Mesendoderm (in vitro differentiated cells): ENCODE results near the gene PRKAR2A.

ENCODE experiments used
- DNase-seq: peaks from one replicate; pipeline ENCODE4 v3.0.0; 2013
- H2AK5ac ChIP-seq: 2 replicates; pipeline ENCODE4 v1.6.1; 2013; ENCODE audit warnings: low read length, inconsistent platforms
- H2BK120ac ChIP-seq: 2 replicates; pipeline ENCODE4 v1.6.1; 2013; ENCODE audit warnings: low read depth, mild to moderate bottlenecking, low read length, moderate library complexity, mixed read lengths
- H2BK15ac ChIP-seq: replicated peaks from 2 replicates; pipeline ENCODE4 v1.6.1; 2013; ENCODE audit warnings: low read depth, mild to moderate bottlenecking, moderate library complexity
- H2BK5ac ChIP-seq: 2 replicates; pipeline ENCODE4 v1.6.1; 2013; ENCODE audit warnings: low read length, inconsistent platforms
- H3K18ac ChIP-seq: 2 replicates; pipeline ENCODE4 v1.6.1; 2013; ENCODE audit warnings: mild to moderate bottlenecking, low read length, mixed read lengths
- H3K23ac ChIP-seq: one replicate; pipeline ENCODE4 v1.6.1; 2013; ENCODE audit warnings: low read length
- H3K27ac ChIP-seq: 2 replicates; pipeline ENCODE4 v1.5.1; 2013; ENCODE audit warnings: low read depth, mild to moderate bottlenecking, inconsistent platforms, low read length, moderate library complexity
- H3K27me3 ChIP-seq: 2 replicates; pipeline ENCODE4 v1.6.1; 2013; ENCODE audit warnings: low read length, control low read depth, mild to moderate bottlenecking, inconsistent platforms; ENCODE audit not compliant: insufficient read depth, poor library complexity
- H3K36me3 ChIP-seq: 2 replicates; pipeline ENCODE4 v1.6.1; 2013; ENCODE audit warnings: low read length, inconsistent platforms; ENCODE audit not compliant: control insufficient read depth, insufficient read depth
- H3K4ac ChIP-seq: one replicate; pipeline ENCODE4 v1.6.1; 2013; ENCODE audit warnings: low read depth, mild to moderate bottlenecking, low read length, moderate library complexity
- H3K4me1 ChIP-seq: 2 replicates; pipeline ENCODE4 v1.6.1; 2013; ENCODE audit warnings: low read depth, low read length, inconsistent platforms; ENCODE audit not compliant: control insufficient read depth
- H3K4me2 ChIP-seq: 2 replicates; pipeline ENCODE4 v1.6.1; 2013; ENCODE audit warnings: low read length
- H3K4me3 ChIP-seq: 2 replicates; pipeline ENCODE4 v1.5.1; 2013; ENCODE audit warnings: mild to moderate bottlenecking, low read length
- H3K56ac ChIP-seq: one replicate; pipeline ENCODE4 v1.6.1; 2013; ENCODE audit warnings: low read length
- H3K79me1 ChIP-seq: 2 replicates; pipeline ENCODE4 v1.6.1; 2013; ENCODE audit warnings: low read length, inconsistent platforms
- H3K79me2 ChIP-seq: 2 replicates; pipeline ENCODE4 v1.6.1; 2013; ENCODE audit warnings: mild to moderate bottlenecking, low read length; ENCODE audit not compliant: control insufficient read depth, insufficient read depth
- H3K9ac ChIP-seq: 2 replicates; pipeline ENCODE4 v1.6.1; 2013; ENCODE audit warnings: low read length, inconsistent platforms
- H4K5ac ChIP-seq: one replicate; pipeline ENCODE4 v1.6.1; 2013; ENCODE audit warnings: low read length
- H4K8ac ChIP-seq: one replicate; pipeline ENCODE4 v1.6.1; 2013; ENCODE audit warnings: low read depth, mild to moderate bottlenecking, control low read depth, low read length, moderate library complexity
- WGBS: extraction: QIAGEN DNeasy Blood & Tissue Kit; methylation state at CpG from one replicate; pipeline ENCODE4 v1.1.7; 2013; ENCODE audit warnings: low lambda C conversion rate, missing lambda C conversion rate; ENCODE audit not compliant: insufficient coverage; ENCODE audit errors: extremely low coverage; 5-methylcytosine and 5-hydroxymethylcytosine counted together

PRKAR2A gene

GRCh38 chr3:48881652-48882114 lies 34.0 kb upstream of the PRKAR2A start:
- no CpG with 5 or more reads among the region's 5 CpGs for WGBS
- Histone ChIP-seq H3K27ac (no peak overlapping the region), H3K18ac (no peak overlapping the region)

GRCh38 chr3:48881006-48881405 lies 33.3 kb upstream of the PRKAR2A start:
- no peak for DNase-seq
- WGBS = no CpG with 5 or more reads among the region's 3 CpGs
- Histone ChIP-seq H3K4me3 (no peak overlapping the region), H4K5ac (no peak overlapping the region), H4K8ac (no peak overlapping the region), H3K36me3 (no peaks in the 10 kb centered on the region), H2BK5ac (no peak overlapping the region), H3K4me1 (no peaks in the 10 kb centered on the region), H3K4ac (no peak overlapping the region), H3K27me3 (no peaks in the 10 kb centered on the region), H3K18ac (no peak overlapping the region), H3K56ac (no peak overlapping the region), H3K23ac (no peak overlapping the region), H3K4me2 (no peak overlapping the region), H2AK5ac (no peak overlapping the region), H2BK15ac (no peak overlapping the region), H3K9ac (no peak overlapping the region), H3K79me2 (no peaks in the 10 kb centered on the region), H3K79me1 (no peaks in the 10 kb centered on the region), H2BK120ac (no peak overlapping the region), H3K27ac (no peak overlapping the region)

More at GRCh38 chr3:48881652-48882114, 34.0 kb upstream of the PRKAR2A start:
- H3K27me3 ChIP-seq = no peaks in the 10 kb centered on the region
- no peaks in the 10 kb centered on the region for H3K79me1 ChIP-seq
- no peaks in the 10 kb centered on the region for H3K79me2 ChIP-seq
- no peak overlapping the region for H3K4ac ChIP-seq
- H3K4me2 ChIP-seq = no peak overlapping the region
- no peak overlapping the region for H4K5ac ChIP-seq
- no peak overlapping the region for H3K4me3 ChIP-seq
- H3K56ac ChIP-seq = no peak overlapping the region
- no peak overlapping the region for H3K23ac ChIP-seq
- H3K9ac ChIP-seq = no peak overlapping the region
- no peak overlapping the region for H2BK5ac ChIP-seq
- no peak overlapping the region for H2BK15ac ChIP-seq
- no peaks in the 10 kb centered on the region for H3K4me1 ChIP-seq
- DNase-seq = no peak
- no peak overlapping the region for H4K8ac ChIP-seq
- H2BK120ac ChIP-seq = no peak overlapping the region
- H3K36me3 ChIP-seq = no peaks in the 10 kb centered on the region
- no peak overlapping the region for H2AK5ac ChIP-seq

- Histone ChIP-seq H3K4me3 (no peak overlapping the region), H3K79me1 (no peaks in the 10 kb centered on the region), H3K4me2 (no peak overlapping the region), H3K36me3 (no peaks in the 10 kb centered on the region), H3K4ac (no peak overlapping the region), H3K27me3 (no peaks in the 10 kb centered on the region), H3K4me1 (no peaks in the 10 kb centered on the region), H3K56ac (no peak overlapping the region), H2AK5ac (no peak overlapping the region), H3K9ac (no peak overlapping the region), H4K5ac (no peak overlapping the region), H2BK5ac (no peak overlapping the region), H3K18ac (no peak overlapping the region), H2BK120ac (no peak overlapping the region), H4K8ac (no peak overlapping the region), H3K27ac (no peak overlapping the region), H2BK15ac (no peak overlapping the region), H3K79me2 (no peaks in the 10 kb centered on the region), H3K23ac (no peak overlapping the region)
- no CpG with 5 or more reads among the region's 6 CpGs for WGBS
- DNase-seq = no peak
Observed at GRCh38 chr3:48879994-48880377, 32.3 kb upstream of the PRKAR2A start.

GRCh38 chr3:48879307-48879993 lies 31.8 kb upstream of the PRKAR2A start:
- H2AK5ac ChIP-seq = no peak overlapping the region
- no peak overlapping the region for H3K4ac ChIP-seq
- no peaks in the 10 kb centered on the region for H3K36me3 ChIP-seq
- no peak overlapping the region for H2BK5ac ChIP-seq
- DNase-seq = no peak
- no peak overlapping the region for H3K4me3 ChIP-seq
- no peaks in the 10 kb centered on the region for H3K79me1 ChIP-seq
- H3K27ac ChIP-seq = no peak overlapping the region
- no peak overlapping the region for H4K8ac ChIP-seq
- H2BK120ac ChIP-seq = no peak overlapping the region
- H2BK15ac ChIP-seq = no peak overlapping the region
- H3K18ac ChIP-seq = no peak overlapping the region
- no peak overlapping the region for H3K23ac ChIP-seq
- H3K27me3 ChIP-seq = no peaks in the 10 kb centered on the region
- no peak overlapping the region for H4K5ac ChIP-seq
- H3K56ac ChIP-seq = no peak overlapping the region
- no peaks in the 10 kb centered on the region for H3K4me1 ChIP-seq
- WGBS = no CpG with 5 or more reads among the region's 6 CpGs
- no peaks in the 10 kb centered on the region for H3K79me2 ChIP-seq
- H3K4me2 ChIP-seq = no peak overlapping the region
- H3K9ac ChIP-seq = no peak overlapping the region

- no peak overlapping the region for H3K27ac ChIP-seq
- H3K18ac ChIP-seq = no peak overlapping the region
- no peaks in the 10 kb centered on the region for H3K27me3 ChIP-seq
- no peaks in the 10 kb centered on the region for H3K4me1 ChIP-seq
- WGBS = no CpG with 5 or more reads among the region's 8 CpGs
- no peak overlapping the region for H2BK120ac ChIP-seq
- no peak overlapping the region for H2BK15ac ChIP-seq
- H2AK5ac ChIP-seq = no peak overlapping the region
- H3K4me3 ChIP-seq = no peak overlapping the region
- no peak overlapping the region for H2BK5ac ChIP-seq
- H3K23ac ChIP-seq = no peak overlapping the region
- DNase-seq = no peak
- no peaks in the 10 kb centered on the region for H3K36me3 ChIP-seq
- H4K5ac ChIP-seq = no peak overlapping the region
- no peaks in the 10 kb centered on the region for H3K79me2 ChIP-seq
- H3K56ac ChIP-seq = no peak overlapping the region
- no peaks in the 10 kb centered on the region for H3K79me1 ChIP-seq
- no peak overlapping the region for H3K4me2 ChIP-seq
- H3K4ac ChIP-seq = no peak overlapping the region
- no peak overlapping the region for H3K9ac ChIP-seq
- H4K8ac ChIP-seq = no peak overlapping the region
Observed at GRCh38 chr3:48877671-48878070, 30.0 kb upstream of the PRKAR2A start.

- H3K27me3 ChIP-seq = no peaks in the 10 kb centered on the region
- no peak overlapping the region for H2BK120ac ChIP-seq
- H3K27ac ChIP-seq = no peak overlapping the region
- H4K8ac ChIP-seq = no peak overlapping the region
- no peak overlapping the region for H2BK5ac ChIP-seq
- no peaks in the 10 kb centered on the region for H3K4me1 ChIP-seq
- no peak overlapping the region for H3K4me2 ChIP-seq
- no peak overlapping the region for H4K5ac ChIP-seq
- no peaks in the 10 kb centered on the region for H3K36me3 ChIP-seq
- H3K23ac ChIP-seq = no peak overlapping the region
- no peak overlapping the region for H3K4me3 ChIP-seq
- no peaks in the 10 kb centered on the region for H3K79me1 ChIP-seq
- no peak overlapping the region for H3K56ac ChIP-seq
- no peak overlapping the region for H2BK15ac ChIP-seq
- no CpG with 5 or more reads among the region's 3 CpGs for WGBS
- no peak for DNase-seq
- no peaks in the 10 kb centered on the region for H3K79me2 ChIP-seq
- H3K4ac ChIP-seq = no peak overlapping the region
- H2AK5ac ChIP-seq = no peak overlapping the region
- no peak overlapping the region for H3K18ac ChIP-seq
- H3K9ac ChIP-seq = no peak overlapping the region
Observed at GRCh38 chr3:48863122-48863521, 15.4 kb upstream of the PRKAR2A start.
